Epithelial cell of esophagus (primary cell): Measurements from ENCODE around the gene MAPK4.
"Not testable (repeated sequence)": the region's sequence is repeated elsewhere in the genome, so short reads cannot be mapped to it uniquely, and the experiment has no call there.

Experiments
- DNase-seq: peaks from one replicate; pipeline ENCODE4 v3.0.0; 2010; ENCODE audit warnings: low read depth
- H3K4me3 ChIP-seq: 2 replicates; pipeline ENCODE4 v1.5.1; 2011; ENCODE audit warnings: mild to moderate bottlenecking, low read length, control low read depth
- CTCF ChIP-seq: IDR thresholded peaks from 2 replicates; pipeline ENCODE4 v1.5.1; 2011; ENCODE audit warnings: low read depth, mild to moderate bottlenecking, low read length, control low read depth, inconsistent platforms; ENCODE audit not compliant: insufficient read depth; ENCODE audit errors: missing control alignments

MAPK4 gene

GRCh38 chr18:50706199-50706598 lies 146.3 kb downstream of the MAPK4 start:
- H3K4me3 ChIP-seq, result no peak overlapping the region
- no peak for TF ChIP-seq CTCF
- DNase-seq, result no peak

- DNase-seq, result no peak
- no peak overlapping the region for H3K4me3 ChIP-seq
- no peak for TF ChIP-seq CTCF
These were observed 146.8 kb downstream of the MAPK4 start for GRCh38 chr18:50706651-50707050.

GRCh38 chr18:50707297-50707696 lies 147.4 kb downstream of the MAPK4 start:
- H3K4me3 ChIP-seq, DNase-seq: not testable (repeated sequence)

- H3K4me3 ChIP-seq, result no peak overlapping the region
- no peak for TF ChIP-seq CTCF
- DNase-seq, result peak; percentile 37
These were observed 148.1 kb downstream of the MAPK4 start for GRCh38 chr18:50707855-50708469.

DNA sequence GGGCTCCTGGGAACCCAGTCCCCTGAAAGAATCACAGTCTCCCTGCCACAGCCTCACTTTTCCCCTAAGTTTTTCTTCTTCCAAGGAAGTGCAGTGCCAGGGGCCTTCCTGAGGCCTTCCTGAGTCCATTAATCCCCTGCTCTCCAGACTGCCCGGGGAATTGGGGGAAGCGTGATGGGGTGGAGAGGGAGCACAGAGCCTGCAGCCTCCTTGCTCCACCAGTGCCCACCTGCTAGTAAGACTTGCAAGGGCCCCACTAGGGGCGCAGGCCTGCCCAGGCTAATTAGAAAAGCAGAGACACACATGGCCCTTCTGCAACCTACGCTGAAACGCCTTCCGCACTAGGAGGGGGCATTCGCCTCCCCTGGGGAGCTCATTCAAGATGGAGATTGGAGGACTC lies 149.3 kb downstream of the MAPK4 start:
- H3K4me3 ChIP-seq, result no peak overlapping the region
- TF ChIP-seq CTCF, result no peak

GRCh38 chr18:50711386-50711785 lies 151.5 kb downstream of the MAPK4 start:
- TF ChIP-seq CTCF, result no peak
- no peak for DNase-seq
- no peak overlapping the region for H3K4me3 ChIP-seq

More for the DNA sequence above, 149.3 kb downstream of the MAPK4 start:
- DNase-seq, result no peak

DNA sequence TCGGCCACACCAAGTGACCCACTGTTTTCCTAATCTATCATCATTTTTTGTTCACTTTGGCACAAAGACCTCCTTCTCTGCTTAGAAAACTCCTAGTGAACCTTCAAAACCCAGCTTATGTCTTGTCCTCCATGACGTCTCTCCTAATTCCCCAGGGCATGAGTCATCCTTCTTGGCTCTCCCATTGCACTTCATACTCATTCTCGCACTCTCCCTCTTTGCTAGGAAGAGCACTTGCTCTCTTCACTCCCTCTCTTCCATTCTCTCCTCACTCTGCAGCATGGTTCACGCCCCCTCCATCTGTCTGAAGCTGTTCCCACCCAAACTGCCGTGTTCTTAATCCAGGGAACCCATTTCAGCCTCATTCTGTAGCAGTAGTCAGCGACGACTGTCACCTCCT lies 156.0 kb downstream of the MAPK4 start:
- TF ChIP-seq CTCF, result no peak
- no peak overlapping the region for H3K4me3 ChIP-seq
- peak; percentile 28 for DNase-seq
